Measurements from ENCODE around the gene ASPRV1.

ASPRV1 gene

DNA sequence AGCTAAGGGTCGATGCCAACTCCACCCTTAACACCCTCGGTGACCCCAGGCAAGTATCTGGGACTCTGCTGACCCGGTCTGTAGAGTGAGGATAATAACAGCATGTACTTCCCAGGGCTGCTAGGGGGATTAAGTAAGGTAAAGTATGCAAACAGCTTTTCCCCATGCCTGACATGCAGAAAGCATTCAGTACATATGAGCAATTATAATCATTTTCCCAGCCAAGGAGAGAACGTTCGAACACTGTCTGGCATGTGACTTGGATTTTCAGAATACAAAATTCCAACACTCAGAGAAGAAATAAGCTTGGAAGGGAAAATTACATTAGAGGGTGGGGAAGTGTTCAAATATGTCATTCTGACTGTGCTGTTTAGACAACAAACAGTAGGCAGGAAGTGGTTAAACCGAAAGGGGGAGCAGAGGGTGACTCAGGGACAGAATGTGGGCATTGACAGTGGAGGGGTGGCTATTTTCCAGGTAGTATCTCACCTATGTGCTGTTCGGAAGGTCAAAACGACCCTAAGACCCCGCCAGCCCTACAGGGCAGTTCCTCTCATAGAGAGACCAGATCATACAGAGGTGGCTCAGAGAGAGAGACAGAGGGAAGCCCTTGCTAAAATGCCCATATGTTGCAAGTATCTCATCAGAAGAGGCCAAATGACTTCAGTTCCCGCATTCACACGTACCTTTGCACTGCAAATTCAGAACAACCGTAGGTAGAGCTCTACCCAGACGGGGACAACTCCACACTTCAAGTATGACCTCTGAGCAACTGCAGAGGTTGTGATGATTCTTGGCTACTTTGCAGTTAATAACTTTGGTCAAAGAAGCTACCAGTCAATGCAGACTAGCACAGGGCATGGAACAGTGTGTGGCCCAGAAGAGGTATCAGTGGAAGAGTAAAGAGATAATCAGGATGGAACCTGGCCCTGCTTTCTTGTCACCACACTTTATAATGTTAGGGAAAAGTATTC, 14.8 kb downstream of the ASPRV1 start:
- FAIRE-seq (peak; percentile 58), DNase-seq (ENCODE audit: insufficient read length, low spot score) (peak; percentile 72)
- no peak for TF ChIP-seq POLR2A (IDR thresholded peaks at IDR 0.05; ENCODE audit: low read depth, low read length)

DNA sequence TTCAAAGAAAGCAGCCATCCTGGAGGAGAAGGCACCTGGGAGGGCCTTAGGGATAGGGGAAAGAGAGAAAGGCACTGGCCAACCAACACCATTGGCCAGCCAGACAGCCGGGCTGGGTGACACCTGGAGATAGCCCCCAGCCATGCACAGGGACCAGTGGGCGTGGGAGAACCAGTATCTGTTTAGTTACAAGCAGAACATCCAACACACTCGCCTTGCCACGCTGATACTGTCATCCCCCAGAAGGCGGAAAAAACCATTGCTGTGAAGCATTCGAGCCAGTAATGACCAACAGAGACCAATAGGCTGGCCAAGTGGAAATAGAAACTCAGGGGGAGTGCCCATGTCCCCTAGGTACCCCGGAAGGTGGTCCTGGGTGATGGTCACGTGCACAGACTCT, 15.5 kb downstream of the ASPRV1 start:
- TF ChIP-seq POLR2A (IDR thresholded peaks at IDR 0.05; ENCODE audit: low read depth, low read length): no peak
- FAIRE-seq (no peak), DNase-seq (ENCODE audit: insufficient read length, low spot score) (no peak)

DNA sequence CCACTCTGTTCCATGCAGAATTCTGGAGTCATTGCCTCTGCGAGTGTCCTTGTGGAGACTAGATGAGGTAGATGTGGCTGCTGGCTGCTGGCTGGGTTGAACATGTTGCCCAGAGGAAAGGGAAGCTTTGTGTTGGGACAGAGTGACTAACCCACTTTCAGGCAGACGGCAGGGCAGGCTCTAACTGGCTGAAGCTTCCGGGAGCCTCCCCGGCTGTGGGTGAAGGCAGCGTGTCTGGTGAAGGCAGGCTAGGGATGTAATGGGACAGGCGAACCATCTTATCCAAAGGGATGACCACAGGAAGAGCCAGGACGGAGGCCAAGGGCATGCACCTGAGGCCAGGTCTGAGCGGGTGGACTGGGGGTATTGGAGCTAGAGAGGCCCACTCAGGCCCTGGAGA, 16.0 kb downstream of the ASPRV1 start:
- DNase-seq (ENCODE audit: insufficient read length, low spot score): no peak
- FAIRE-seq: no peak
- no peak for TF ChIP-seq POLR2A (IDR thresholded peaks at IDR 0.05; ENCODE audit: low read depth, low read length)

DNA sequence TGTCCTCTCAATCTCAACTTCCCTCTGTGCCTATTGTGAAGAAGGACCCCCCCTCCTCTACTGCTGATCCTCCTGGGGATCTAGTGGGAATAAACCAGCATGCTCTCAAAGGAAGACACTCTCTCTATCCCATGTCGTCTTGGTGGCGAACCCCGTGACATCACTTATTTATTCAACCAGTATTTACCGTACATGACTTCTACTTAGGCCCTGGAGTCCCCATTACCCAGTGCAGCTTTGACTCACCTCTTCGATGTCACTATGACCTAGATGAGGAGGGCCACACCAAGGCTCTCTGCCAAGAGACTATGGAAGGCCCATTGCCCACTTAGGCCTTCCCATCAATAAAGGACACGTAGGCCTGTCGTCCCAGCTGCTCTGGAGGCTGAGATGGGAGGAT, 16.7 kb downstream of the ASPRV1 start:
- DNase-seq (ENCODE audit: insufficient read length, low spot score) (no peak), FAIRE-seq (no peak)
- TF ChIP-seq POLR2A (IDR thresholded peaks at IDR 0.05; ENCODE audit: low read depth, low read length): no peak

DNA sequence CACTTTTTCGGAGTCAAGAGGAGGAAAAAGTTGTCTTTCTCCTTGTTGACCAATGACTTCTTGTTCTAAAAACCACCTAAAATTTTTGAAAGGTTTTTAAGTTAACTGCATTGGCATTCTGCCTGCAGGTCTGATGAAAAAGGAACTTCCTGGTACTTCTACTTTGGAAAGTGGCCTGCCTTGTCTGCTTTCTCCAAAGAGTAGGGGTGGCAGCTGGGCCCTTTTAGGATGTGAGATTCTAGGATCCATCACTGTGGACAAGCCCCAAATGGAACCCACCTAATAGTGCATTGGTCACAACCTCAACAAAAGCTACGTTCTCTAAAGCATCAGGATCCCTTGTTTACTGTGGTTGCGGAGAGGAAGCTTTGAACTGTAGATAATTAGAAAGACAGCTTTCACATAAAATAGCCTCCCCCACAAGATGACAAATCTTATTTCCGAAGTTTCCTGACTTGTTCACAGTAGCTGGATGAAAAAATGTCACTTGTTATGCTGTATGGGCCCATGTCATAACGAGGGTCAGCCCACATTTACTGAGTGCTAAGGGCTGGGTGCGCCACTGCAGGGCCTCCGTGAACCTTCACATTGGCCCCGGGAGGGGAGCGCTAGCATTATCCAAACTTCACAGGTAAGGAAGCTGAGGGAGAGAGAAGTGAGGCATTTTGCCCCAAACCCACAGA, 17.4 kb downstream of the ASPRV1 start:
- DNase-seq (ENCODE audit: insufficient read length, low spot score): no peak
- no peak for TF ChIP-seq POLR2A (IDR thresholded peaks at IDR 0.05; ENCODE audit: low read depth, low read length)
- no peak for FAIRE-seq

GRCh38 chr2:69943000-69943842, 18.2 kb downstream of the ASPRV1 start:
- no peak for DNase-seq (ENCODE audit: insufficient read length, low spot score)
- FAIRE-seq: no peak
- TF ChIP-seq POLR2A (IDR thresholded peaks at IDR 0.05; ENCODE audit: low read depth, low read length): no peak

DNA sequence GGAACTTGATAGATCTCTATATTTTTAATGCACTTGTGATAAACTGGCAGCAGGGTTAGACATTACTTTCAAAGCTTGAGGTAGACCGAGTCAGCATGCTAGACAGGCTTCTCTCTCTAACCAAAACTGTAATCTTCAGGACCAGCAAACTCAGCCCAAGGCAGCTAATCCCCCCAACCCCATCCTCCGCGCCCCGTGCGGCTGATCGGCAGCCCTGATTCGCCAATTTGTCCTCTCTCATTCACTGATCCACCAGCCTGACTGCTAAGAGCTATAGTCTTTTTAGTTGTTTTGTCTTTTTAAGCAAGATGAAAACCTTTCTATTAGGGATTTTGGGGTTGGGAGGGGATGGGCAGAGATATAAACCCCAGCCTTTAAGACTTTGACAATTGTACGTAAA, 20.7 kb downstream of the ASPRV1 start:
- TF ChIP-seq POLR2A (IDR thresholded peaks at IDR 0.05; ENCODE audit: low read depth, low read length): no peak
- no peak for FAIRE-seq
- no peak for DNase-seq (ENCODE audit: insufficient read length, low spot score)

GRCh38 chr2:69939722-69940121, 21.7 kb downstream of the ASPRV1 start:
- FAIRE-seq: no peak
- DNase-seq (ENCODE audit: insufficient read length, low spot score): no peak
- TF ChIP-seq POLR2A (IDR thresholded peaks at IDR 0.05; ENCODE audit: low read depth, low read length): no peak

DNA sequence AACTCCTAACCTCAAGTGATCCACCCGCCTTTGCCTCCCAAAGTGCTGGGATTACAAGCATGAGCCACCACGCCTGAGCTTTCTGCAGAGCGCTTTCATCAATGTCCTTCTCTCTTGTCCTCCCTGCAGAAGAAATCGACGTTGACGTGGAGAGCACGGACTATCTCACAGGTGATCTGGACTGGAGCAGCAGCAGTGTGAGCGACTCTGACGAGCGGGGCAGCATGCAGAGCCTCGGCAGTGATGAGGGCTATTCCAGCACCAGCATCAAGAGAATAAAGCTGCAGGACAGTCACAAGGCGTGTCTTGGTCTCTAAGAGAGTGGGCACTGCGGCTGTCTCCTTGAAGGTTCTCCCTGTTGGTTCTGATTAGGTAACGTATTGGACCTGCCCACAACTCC, 23.5 kb downstream of the ASPRV1 start:
- no peak for TF ChIP-seq POLR2A (IDR thresholded peaks at IDR 0.05; ENCODE audit: low read depth, low read length)
- DNase-seq (ENCODE audit: insufficient read length, low spot score): no peak
- no peak for FAIRE-seq

- FAIRE-seq (no peak), DNase-seq (ENCODE audit: insufficient read length, low spot score) (no peak)
- no peak for TF ChIP-seq POLR2A (IDR thresholded peaks at IDR 0.05; ENCODE audit: low read depth, low read length)
Measured at GRCh38 chr2:69936906-69937305, 24.5 kb downstream of the ASPRV1 start.

DNA sequence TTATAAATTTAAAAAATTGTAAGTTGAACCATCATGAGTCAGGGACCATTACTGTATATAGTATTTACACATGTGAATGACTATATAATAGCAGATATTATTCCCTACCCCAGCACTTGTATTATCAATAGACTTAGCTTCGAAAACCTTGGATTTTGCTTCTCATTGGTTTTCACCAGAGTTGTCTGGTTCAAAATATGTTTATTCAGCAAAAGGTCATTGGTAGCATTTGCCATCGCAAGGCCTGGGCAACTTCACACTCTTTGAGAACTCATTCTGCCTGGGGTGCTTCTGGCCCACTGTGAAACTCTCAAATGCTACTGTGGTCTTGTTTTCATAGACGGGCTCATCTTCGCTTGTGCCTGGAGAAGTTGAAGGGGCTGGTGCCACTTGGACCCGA, 26.4 kb downstream of the ASPRV1 start:
- no peak for FAIRE-seq
- TF ChIP-seq POLR2A (IDR thresholded peaks at IDR 0.05; ENCODE audit: low read depth, low read length): no peak
- DNase-seq (ENCODE audit: insufficient read length, low spot score): no peak

DNA sequence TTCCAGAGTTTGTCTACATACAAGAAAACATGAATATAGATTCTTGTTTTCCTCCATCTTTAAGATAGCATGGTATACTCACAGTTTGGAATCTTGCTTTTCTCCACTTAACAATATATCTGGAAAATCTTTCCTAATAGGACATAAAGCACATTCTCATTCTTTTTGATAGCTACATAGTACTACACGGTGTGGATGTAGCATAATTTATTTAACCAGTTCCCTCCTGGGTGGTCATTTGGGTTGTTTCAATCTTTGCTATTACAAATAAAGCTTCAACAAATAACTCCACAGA, 26.9 kb downstream of the ASPRV1 start:
- DNase-seq (ENCODE audit: insufficient read length, low spot score) (no peak), FAIRE-seq (no peak)
- TF ChIP-seq POLR2A (IDR thresholded peaks at IDR 0.05; ENCODE audit: low read depth, low read length): no peak

DNA sequence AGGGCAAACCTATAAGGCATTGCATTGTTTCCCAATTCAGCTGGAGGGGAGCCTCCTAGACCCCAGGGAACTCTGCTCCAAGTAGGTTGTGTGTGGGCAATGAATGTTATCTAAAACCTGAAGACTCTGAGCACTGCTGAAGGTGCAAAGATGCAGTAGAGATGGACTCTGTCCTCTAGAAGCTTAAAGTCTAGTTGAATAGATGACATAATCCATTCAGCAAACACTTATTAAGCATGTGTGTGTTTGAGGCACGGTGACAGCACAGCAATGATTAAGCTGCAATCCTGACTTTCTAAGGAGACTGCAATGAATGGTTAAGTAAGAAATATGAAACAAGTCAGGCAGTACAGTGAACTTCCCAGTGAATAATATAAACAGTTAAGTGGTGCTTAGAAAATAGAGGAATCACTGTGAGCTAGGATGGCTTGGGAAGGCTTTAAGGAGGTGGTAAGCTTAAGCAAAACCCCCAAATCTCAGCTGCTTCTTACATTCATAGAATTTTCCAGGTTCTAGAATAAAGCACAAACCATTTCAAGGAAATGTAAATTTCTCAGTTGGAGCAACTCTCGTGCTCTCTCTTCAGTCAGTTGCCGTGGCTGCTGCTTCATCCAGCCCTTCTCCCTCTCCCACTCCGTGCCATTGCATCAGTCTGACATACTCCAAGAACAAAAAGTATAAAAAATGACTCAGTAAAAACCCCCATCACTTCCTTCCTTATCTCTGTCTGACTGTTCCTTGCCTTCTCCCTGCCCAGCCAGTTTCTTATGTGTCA, 27.4 kb downstream of the ASPRV1 start:
- TF ChIP-seq POLR2A (IDR thresholded peaks at IDR 0.05; ENCODE audit: low read depth, low read length): no peak
- FAIRE-seq: peak; percentile 41

More for the DNA sequence above, 27.4 kb downstream of the ASPRV1 start:
- no peak for DNase-seq (ENCODE audit: insufficient read length, low spot score)

Data from H54 (cell line).